Measurements from ENCODE around the gene LCE7A.

LCE7A gene

GRCh38 chr1:152827173-152827572 is 32.6 kb upstream of the LCE7A start, which contains the start of gene LCE1A:
LCE1A (plus strand) TSS chr1:152827473; CDS start chr1:152827473, 0 bp downstream.
- Histone ChIP-seq H3K9me2 (ENCODE audit: low read depth, low read length) (no peaks in the 10 kb centered on the region), H3K9me3 (ENCODE audit: low read length) (no peaks in the 10 kb centered on the region)

DNA sequence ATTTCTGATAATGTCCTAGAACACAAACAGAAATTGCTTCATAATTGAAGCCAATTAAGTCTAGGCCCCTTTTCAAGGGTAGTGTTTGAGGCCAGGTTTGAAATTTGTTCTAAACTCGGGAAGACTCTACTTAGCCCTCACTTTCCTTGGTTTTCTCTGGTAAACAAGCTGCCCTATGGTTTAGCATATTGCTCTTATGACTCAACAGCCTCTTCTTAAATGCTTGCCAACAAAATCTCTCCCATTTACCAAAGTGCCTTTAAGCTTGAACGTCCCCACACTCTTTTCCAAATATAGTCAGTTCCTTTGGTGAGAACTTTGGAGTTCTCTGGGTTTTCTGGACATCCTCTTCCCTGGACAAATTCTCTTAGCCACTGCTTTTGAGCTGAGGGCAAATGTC is 22.9 kb upstream of the LCE7A start:
- no peaks in the 10 kb centered on the region for H3K79me2 ChIP-seq (ENCODE audit: insufficient read depth, low read length)
- TF ChIP-seq EZH2 (IDR thresholded peaks at IDR 0.05; ENCODE audit: borderline replicate concordance, low read length) = no peak
- TF ChIP-seq, protein P1, sequence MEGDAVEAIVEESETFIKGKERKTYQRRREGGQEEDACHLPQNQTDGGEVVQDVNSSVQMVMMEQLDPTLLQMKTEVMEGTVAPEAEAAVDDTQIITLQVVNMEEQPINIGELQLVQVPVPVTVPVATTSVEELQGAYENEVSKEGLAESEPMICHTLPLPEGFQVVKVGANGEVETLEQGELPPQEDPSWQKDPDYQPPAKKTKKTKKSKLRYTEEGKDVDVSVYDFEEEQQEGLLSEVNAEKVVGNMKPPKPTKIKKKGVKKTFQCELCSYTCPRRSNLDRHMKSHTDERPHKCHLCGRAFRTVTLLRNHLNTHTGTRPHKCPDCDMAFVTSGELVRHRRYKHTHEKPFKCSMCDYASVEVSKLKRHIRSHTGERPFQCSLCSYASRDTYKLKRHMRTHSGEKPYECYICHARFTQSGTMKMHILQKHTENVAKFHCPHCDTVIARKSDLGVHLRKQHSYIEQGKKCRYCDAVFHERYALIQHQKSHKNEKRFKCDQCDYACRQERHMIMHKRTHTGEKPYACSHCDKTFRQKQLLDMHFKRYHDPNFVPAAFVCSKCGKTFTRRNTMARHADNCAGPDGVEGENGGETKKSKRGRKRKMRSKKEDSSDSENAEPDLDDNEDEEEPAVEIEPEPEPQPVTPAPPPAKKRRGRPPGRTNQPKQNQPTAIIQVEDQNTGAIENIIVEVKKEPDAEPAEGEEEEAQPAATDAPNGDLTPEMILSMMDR (IDR thresholded peaks at IDR 0.05; ENCODE audit: low read length) = no peak
- H4K20me1 ChIP-seq (ENCODE audit: insufficient read depth, low read length) = no peaks in the 10 kb centered on the region
- no peak overlapping the region for H3K4me2 ChIP-seq (ENCODE audit: low read length)
- H3K27ac ChIP-seq (ENCODE audit: low read depth, low read length, poor library complexity, severe bottlenecking) = no peak overlapping the region
- H2AFZ ChIP-seq (ENCODE audit: low read length) = no peak overlapping the region
- H3K9me2 ChIP-seq (ENCODE audit: low read depth, low read length) = no peaks in the 10 kb centered on the region
- no peaks in the 10 kb centered on the region for H3K4me1 ChIP-seq (ENCODE audit: insufficient read depth, low read length, severe bottlenecking)
- H3K27me3 ChIP-seq (ENCODE audit: insufficient read depth, low read length) = no peaks in the 10 kb centered on the region
- H3K4me3 ChIP-seq (ENCODE audit: low read depth, low read length, poor library complexity, severe bottlenecking) = no peak overlapping the region
- H3K9ac ChIP-seq (ENCODE audit: low read length) = no peak overlapping the region
- no peaks in the 10 kb centered on the region for H3F3A ChIP-seq (ENCODE audit: insufficient read depth, low read length)
- H3K36me3 ChIP-seq (ENCODE audit: insufficient read depth, low read length) = no peaks in the 10 kb centered on the region
- no peaks in the 10 kb centered on the region for H3K9me3 ChIP-seq (ENCODE audit: low read length)

More at GRCh38 chr1:152827173-152827572, 32.6 kb upstream of the LCE7A start, which contains the start of gene LCE1A:
- no peaks in the 10 kb centered on the region for H3K27me3 ChIP-seq (ENCODE audit: insufficient read depth, low read length)
- H3K4me3 ChIP-seq (ENCODE audit: low read depth, low read length, poor library complexity, severe bottlenecking) = no peak within 1 kb of the TSS
- TF ChIP-seq, protein P1 (IDR thresholded peaks at IDR 0.05; ENCODE audit: low read length) = no peak
- TF ChIP-seq EZH2 (IDR thresholded peaks at IDR 0.05; ENCODE audit: borderline replicate concordance, low read length) = no peak
- no peaks in the 10 kb centered on the region for H3K36me3 ChIP-seq (ENCODE audit: insufficient read depth, low read length)
- H3K9ac ChIP-seq (ENCODE audit: low read length) = no peak within 1 kb of the TSS
- no peaks in the 10 kb centered on the region for H3K79me2 ChIP-seq (ENCODE audit: insufficient read depth, low read length)
- H3F3A ChIP-seq (ENCODE audit: insufficient read depth, low read length) = no peaks in the 10 kb centered on the region
- no peaks in the 10 kb centered on the region for H4K20me1 ChIP-seq (ENCODE audit: insufficient read depth, low read length)
- no peak within 1 kb of the TSS for H2AFZ ChIP-seq (ENCODE audit: low read length)
- H3K4me2 ChIP-seq (ENCODE audit: low read length) = no peak within 1 kb of the TSS
- H3K4me1 ChIP-seq (ENCODE audit: insufficient read depth, low read length, severe bottlenecking) = no peaks in the 10 kb centered on the region
- H3K27ac ChIP-seq (ENCODE audit: low read depth, low read length, poor library complexity, severe bottlenecking) = no peak within 1 kb of the TSS

DNA sequence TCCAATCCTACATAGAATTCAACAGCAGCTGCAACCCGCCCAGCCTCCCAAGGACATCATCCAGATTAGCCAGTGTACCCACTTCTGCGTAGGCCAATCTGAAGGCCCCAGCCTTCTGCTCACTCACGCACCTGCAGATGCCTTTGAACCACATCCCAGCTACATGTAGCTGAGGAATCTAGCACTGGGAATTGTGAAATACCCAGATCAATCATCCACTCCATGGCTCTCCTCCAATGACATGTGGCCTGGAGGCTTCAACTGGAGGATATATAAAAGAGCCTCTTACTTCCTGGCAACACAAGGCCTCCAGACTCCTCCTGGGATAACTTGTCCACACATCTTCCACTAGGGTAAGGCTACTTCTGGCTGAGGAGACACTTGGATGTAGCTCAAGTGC is 17.2 kb upstream of the LCE7A start, which contains the start of gene LCE6A:
Gene LCE6A, plus strand, starts transcription at position 301 of the 400 bp plus-strand sequence. CDS start 665 bp downstream, outside the sequence.
- Histone ChIP-seq H2AFZ (ENCODE audit: low read length) (no peak within 1 kb of the TSS), H3K27me3 (ENCODE audit: insufficient read depth, low read length) (no peaks in the 10 kb centered on the region), H3K9me3 (ENCODE audit: low read length) (no peaks in the 10 kb centered on the region), H3K9me2 (ENCODE audit: low read depth, low read length) (no peaks in the 10 kb centered on the region), H3K4me2 (ENCODE audit: low read length) (no peak within 1 kb of the TSS), H4K20me1 (ENCODE audit: insufficient read depth, low read length) (no peaks in the 10 kb centered on the region), H3K27ac (ENCODE audit: low read depth, low read length, poor library complexity, severe bottlenecking) (no peak within 1 kb of the TSS), H3K4me1 (ENCODE audit: insufficient read depth, low read length, severe bottlenecking) (no peaks in the 10 kb centered on the region), H3F3A (ENCODE audit: insufficient read depth, low read length) (no peaks in the 10 kb centered on the region), H3K4me3 (ENCODE audit: low read depth, low read length, poor library complexity, severe bottlenecking) (no peak within 1 kb of the TSS), H3K79me2 (ENCODE audit: insufficient read depth, low read length) (no peaks in the 10 kb centered on the region), H3K36me3 (ENCODE audit: insufficient read depth, low read length) (no peaks in the 10 kb centered on the region), H3K9ac (ENCODE audit: low read length) (no peak within 1 kb of the TSS)
- TF ChIP-seq, protein P1 (IDR thresholded peaks at IDR 0.05; ENCODE audit: low read length) = no peak
- no peak for TF ChIP-seq EZH2 (IDR thresholded peaks at IDR 0.05; ENCODE audit: borderline replicate concordance, low read length)

Data from OCI-LY1 (cell line).